Lung (tissue), 12 donors: ENCODE data around the gene DDAH2. TPM values are rescaled to one million over a fixed set of nuclear protein-coding genes. Genes with fewer than 3 reads are reported as not detected.

Experiments
- ATAC-seq: fragments of 200-7000 bp; cut with Tn5 transposase; one replicate; pipeline ENCODE4 v1.9.1; 2020; ENCODE audit warnings: moderate number of reproducible peaks; ENCODE audit not compliant: insufficient read depth, low FRiP score
- DNase-seq, 3 donors: peaks; one replicate each; pipeline ENCODE4 v3.0.0-alpha.2; 2013 to 2017
- H3K27ac ChIP-seq, 2 donors: one replicate each; pipeline ENCODE4 v1.5.1; 2013; ENCODE audit warnings: mild to moderate bottlenecking in 2 of 2, moderate library complexity in 2 of 2, control low read depth in 1 of 2, inconsistent platforms in 1 of 2, low read depth in 1 of 2, low read length in 1 of 2
- H3K27me3 ChIP-seq, 3 donors: one replicate each; pipeline ENCODE4 v1.5.1; 2013; ENCODE audit warnings: low read length in 2 of 3; ENCODE audit not compliant: control insufficient read depth in 3 of 3, insufficient read depth in 3 of 3
- H3K36me3 ChIP-seq, 4 donors: one replicate each; pipeline ENCODE4 v1.5.1; 2013; ENCODE audit warnings: low read length in 4 of 4, mild to moderate bottlenecking in 1 of 4, moderate library complexity in 1 of 4; ENCODE audit not compliant: control insufficient read depth in 4 of 4, insufficient read depth in 4 of 4
- H3K4me1 ChIP-seq, 5 donors: one replicate each; pipeline ENCODE4 v1.5.1; 2013; ENCODE audit warnings: low read length in 5 of 5, mild to moderate bottlenecking in 2 of 5, moderate library complexity in 1 of 5; ENCODE audit not compliant: control insufficient read depth in 5 of 5, insufficient read depth in 5 of 5
- H3K4me3 ChIP-seq: one replicate; pipeline ENCODE4 v1.5.1; 2013; ENCODE audit warnings: mild to moderate bottlenecking, control low read depth, moderate library complexity
- H3K9ac ChIP-seq, 2 donors: one replicate each; pipeline ENCODE4 v1.5.1; 2013; ENCODE audit warnings: low read length in 2 of 2, control low read depth in 1 of 2; ENCODE audit not compliant: insufficient read depth in 1 of 2
- H3K9me3 ChIP-seq, 4 donors: one replicate each; pipeline ENCODE4 v1.5.1; 2013; ENCODE audit warnings: low read length in 3 of 4, mild to moderate bottlenecking in 1 of 4, moderate library complexity in 1 of 4; ENCODE audit not compliant: control insufficient read depth in 4 of 4, insufficient read depth in 3 of 4
- CTCF ChIP-seq: IDR thresholded peaks from 2 replicates; pipeline ENCODE4 v1.5.1; 2012; ENCODE audit warnings: mild to moderate bottlenecking; ENCODE audit errors: control extremely low read depth, extremely low read depth
- WGBS, 2 donors: extraction: QIAGEN DNeasy Blood & Tissue Kit; methylation state at CpG; one replicate each; pipeline ENCODE4 v1.1.7; 2013; 5-methylcytosine and 5-hydroxymethylcytosine counted together
- polyA plus RNA-seq, 2 donors: library from polyadenylated mRNA; stranded (reverse); fragments of 200-250 nt; gene quantifications; one replicate each; pipeline ENCODE4 v1.2.1, GENCODE V29; 2013
- total RNA-seq, 2 donors: library from RNA; depleted of rRNA in 1 of 2; stranded (reverse); fragments of >200 nt in 1 of 2; gene quantifications; one replicate each; pipeline ENCODE4 v1.2.1, GENCODE V29; 2014 to 2021
- donor health status: control.
- donor health status: control.
- donor health status: Bipolar disorder and iron deficiency.
- donor health status: healthy.
- donor health status: DM: yes; HTN: yes; CAD: no.

The DDAH2 gene
- total and polyA plus RNA-seq, 4 donors = 60.3 to 130 (median 91.3) TPM

DNA sequence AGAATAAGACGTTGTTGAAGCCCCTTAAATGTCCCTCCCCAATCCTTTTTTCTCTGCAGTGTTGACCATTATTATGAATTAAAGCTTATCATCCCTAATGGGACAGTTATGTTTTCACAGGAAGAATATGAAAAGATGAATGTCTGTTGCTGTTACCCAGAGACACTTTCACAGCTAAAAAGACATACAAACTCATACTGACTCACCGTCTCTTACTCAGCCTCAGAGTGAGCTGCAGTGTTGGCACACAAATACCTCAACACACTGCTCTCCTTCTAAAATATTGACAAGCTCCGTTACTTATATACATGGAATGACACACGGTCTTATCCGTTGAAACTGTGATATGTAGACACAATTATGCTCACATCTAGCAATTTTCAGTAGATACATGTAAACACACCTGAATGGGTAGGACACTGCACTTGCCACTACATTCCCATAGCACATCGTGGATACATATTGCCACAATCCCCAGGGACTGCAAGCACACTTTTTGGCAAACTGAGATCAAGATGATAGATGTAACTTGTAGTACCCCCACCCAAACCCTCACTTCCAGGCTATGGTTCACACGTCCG, 23.7 kb upstream of the DDAH2 start:
- Histone ChIP-seq H3K36me3 (peaks cover 0 to 1% (median 0%) of the 10 kb centered on the region in 4 donors), H3K9ac (no peak overlapping the region), H3K27me3 (no peaks in the 10 kb centered on the region), H3K9me3 (no peaks in the 10 kb centered on the region), H3K27ac (no peak overlapping the region), H3K4me3 (no peak overlapping the region), H3K4me1 (no peaks in the 10 kb centered on the region)
- 76 to 80% methylated on average over 8 of the region's 8 CpGs for WGBS, 2 donors
- no peak for TF ChIP-seq CTCF
- ATAC-seq (no peak), DNase-seq (no peak)

DNA sequence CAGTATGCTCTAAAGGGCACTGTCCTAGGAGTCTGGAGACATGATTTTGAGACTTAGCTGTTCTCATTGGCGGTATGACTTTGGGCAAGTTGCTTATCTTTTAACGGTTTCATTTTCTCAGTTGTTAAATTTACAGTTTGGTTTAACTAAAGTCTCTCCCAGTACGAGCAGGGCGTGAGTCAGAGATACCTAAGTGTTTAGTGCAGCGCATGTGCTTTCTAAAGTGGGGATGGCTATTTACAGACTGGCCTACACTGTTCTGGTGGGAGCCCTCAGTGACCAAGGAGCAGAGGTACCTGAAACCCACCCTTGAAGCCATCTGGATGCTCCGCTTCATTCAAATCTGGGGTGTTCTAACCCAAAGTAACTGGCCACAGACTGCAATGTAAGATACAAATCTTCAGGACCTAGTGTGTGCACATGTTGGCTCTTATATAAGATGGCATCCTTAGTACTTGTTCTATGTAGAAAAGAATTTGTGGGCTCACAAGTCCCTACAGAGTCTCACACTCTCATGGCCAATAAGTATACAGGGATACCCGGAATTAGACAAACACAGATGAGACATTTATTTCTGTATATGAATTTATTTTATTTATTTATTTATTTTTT, 21.4 kb upstream of the DDAH2 start:
- H3K27me3 ChIP-seq = no peaks in the 10 kb centered on the region
- ATAC-seq (no peak), DNase-seq (no peak)
- H3K9ac ChIP-seq = no peak overlapping the region
- no peaks in the 10 kb centered on the region for H3K4me1 ChIP-seq
- no peak overlapping the region for H3K4me3 ChIP-seq
- no peak overlapping the region for H3K27ac ChIP-seq
- no peaks in the 10 kb centered on the region for H3K9me3 ChIP-seq
- H3K36me3 ChIP-seq = peaks cover 0 to 5% (median 2%) of the 10 kb centered on the region in 4 donors
- WGBS, 2 donors = 89 to 97% methylated on average over 7 of the region's 7 CpGs
- no peak for TF ChIP-seq CTCF

DNA sequence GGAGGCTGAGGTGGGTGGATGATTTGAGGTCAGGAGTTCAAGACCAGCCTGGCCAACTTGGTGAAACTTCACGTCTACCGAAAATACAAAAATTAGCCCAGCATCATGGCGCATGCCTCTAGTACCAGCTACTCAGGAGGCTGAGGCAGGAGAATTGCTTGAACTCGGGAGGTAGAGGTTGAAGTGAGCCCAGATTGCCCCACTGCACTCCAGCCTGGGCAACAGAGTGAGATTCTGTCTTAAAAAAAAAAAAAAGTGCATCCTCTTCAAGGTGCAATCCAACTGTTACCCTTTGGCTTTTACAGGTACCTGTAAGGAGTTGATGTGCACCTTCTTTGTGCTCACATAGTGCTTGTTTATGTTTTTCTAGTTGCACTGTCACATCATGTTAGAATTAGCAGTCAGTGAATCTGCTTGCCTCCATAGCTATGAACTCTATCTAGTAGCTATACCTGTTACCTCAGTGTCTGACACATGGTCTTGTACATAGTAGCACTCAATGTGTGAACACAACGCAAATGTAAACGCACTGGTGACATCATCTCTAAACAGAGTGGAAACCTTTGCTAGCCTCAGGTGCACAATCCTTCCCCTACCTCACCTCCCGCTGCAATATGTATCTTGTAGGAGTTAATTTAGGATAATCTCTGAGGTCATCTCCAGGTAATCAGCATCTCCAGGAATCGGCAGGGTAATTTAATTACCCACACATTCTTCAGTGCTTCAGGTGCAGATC, 20.4 kb upstream of the DDAH2 start:
- Histone ChIP-seq H3K9ac (no peak overlapping the region), H3K9me3 (no peaks in the 10 kb centered on the region), H3K4me3 (no peak overlapping the region), H3K36me3 (peaks cover 0 to 5% (median 2%) of the 10 kb centered on the region in 4 donors), H3K27ac (no peak overlapping the region), H3K4me1 (no peaks in the 10 kb centered on the region), H3K27me3 (no peaks in the 10 kb centered on the region)
- DNase-seq (no peak), ATAC-seq (no peak)
- WGBS, 2 donors = 91 to 92% methylated on average over 8 of the region's 8 CpGs
- TF ChIP-seq CTCF = no peak
